RWPE2 (cell line): Measurements from ENCODE around the gene NIN.

ENCODE experiments used
- ATAC-seq: fragments of 200-7000 bp; cut with Tn5 transposase; 3 replicates; pipeline ENCODE4 v1.9.1; 2021; ENCODE audit warnings: low read depth
- DNase-seq: peaks from one replicate; pipeline ENCODE4 v3.0.0-alpha.2; 2020; ENCODE audit warnings: low spot score
- H3K27ac ChIP-seq: fragments of 450-650 bp; 2 replicates; pipeline ENCODE4 v1.5.1; 2017; ENCODE audit warnings: mild to moderate bottlenecking; ENCODE audit not compliant: poor library complexity, severe bottlenecking
- H3K27me3 ChIP-seq: fragments of 250-450 bp; sonication (Bioruptor Pico); 2 replicates; pipeline ENCODE4 v1.5.1; 2021; ENCODE audit warnings: mild to moderate bottlenecking, moderate library complexity; ENCODE audit not compliant: insufficient read depth, poor library complexity, severe bottlenecking
- H3K36me3 ChIP-seq: fragments of 250-450 bp; sonication (Bioruptor Pico); 2 replicates; pipeline ENCODE4 v1.5.1; 2020; ENCODE audit warnings: low read depth, mild to moderate bottlenecking, moderate library complexity
- H3K4me1 ChIP-seq: fragments of 250-450 bp; sonication (Bioruptor Pico); 2 replicates; pipeline ENCODE4 v1.5.1; 2021; ENCODE audit warnings: mild to moderate bottlenecking, moderate library complexity; ENCODE audit not compliant: insufficient read depth, poor library complexity, severe bottlenecking
- H3K4me3 ChIP-seq: fragments of 250-450 bp; sonication (Bioruptor Pico); 2 replicates; pipeline ENCODE4 v1.5.1; 2021; ENCODE audit warnings: mild to moderate bottlenecking, moderate library complexity; ENCODE audit not compliant: severe bottlenecking
- H3K9me3 ChIP-seq: fragments of 250-450 bp; sonication (Bioruptor Pico); 2 replicates; pipeline ENCODE4 v1.5.1; 2021; ENCODE audit warnings: mild to moderate bottlenecking, moderate library complexity; ENCODE audit not compliant: severe bottlenecking
- TF ChIP-seq, protein P1 (sequence below): fragments of 450-650 bp; IDR thresholded peaks from one replicate; pipeline ENCODE4 v1.5.1; 2017; ENCODE audit warnings: mild to moderate bottlenecking, moderate library complexity; ENCODE audit not compliant: poor library complexity, severe bottlenecking

NIN gene

DNA sequence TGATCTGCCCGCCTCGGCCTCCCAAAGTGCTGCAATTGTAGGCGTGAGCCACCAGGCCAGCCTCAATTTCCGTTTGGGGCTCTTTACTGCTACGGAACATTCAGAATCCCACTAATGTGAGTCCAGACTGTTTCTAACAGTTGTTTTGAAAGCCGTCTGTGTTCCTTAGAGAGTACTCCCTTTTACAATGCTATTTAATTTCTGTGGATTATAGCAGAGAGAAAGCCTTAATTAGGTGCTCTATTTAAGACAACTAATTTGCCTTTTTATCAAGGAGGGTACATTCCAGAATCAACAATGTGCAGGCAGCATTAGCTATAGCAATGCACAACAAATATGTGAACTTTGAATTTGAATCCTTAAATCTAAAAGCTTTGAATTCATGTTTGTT lies 160.1 kb downstream of the NIN start:
- TF ChIP-seq, protein P1, sequence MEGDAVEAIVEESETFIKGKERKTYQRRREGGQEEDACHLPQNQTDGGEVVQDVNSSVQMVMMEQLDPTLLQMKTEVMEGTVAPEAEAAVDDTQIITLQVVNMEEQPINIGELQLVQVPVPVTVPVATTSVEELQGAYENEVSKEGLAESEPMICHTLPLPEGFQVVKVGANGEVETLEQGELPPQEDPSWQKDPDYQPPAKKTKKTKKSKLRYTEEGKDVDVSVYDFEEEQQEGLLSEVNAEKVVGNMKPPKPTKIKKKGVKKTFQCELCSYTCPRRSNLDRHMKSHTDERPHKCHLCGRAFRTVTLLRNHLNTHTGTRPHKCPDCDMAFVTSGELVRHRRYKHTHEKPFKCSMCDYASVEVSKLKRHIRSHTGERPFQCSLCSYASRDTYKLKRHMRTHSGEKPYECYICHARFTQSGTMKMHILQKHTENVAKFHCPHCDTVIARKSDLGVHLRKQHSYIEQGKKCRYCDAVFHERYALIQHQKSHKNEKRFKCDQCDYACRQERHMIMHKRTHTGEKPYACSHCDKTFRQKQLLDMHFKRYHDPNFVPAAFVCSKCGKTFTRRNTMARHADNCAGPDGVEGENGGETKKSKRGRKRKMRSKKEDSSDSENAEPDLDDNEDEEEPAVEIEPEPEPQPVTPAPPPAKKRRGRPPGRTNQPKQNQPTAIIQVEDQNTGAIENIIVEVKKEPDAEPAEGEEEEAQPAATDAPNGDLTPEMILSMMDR: no peak
- Histone ChIP-seq H3K9me3 (no peaks in the 10 kb centered on the region), H3K4me1 (peaks cover 27% of the 10 kb centered on the region), H3K36me3 (0 out of 2 replicates have a peak, but pooled peaks cover 6% of the 10 kb centered on the region), H3K27ac (peak overlapping the region; percentile 88), H3K27me3 (no peaks in the 10 kb centered on the region), H3K4me3 (no peak overlapping the region)
- DNase-seq (no peak), ATAC-seq (no peak)

DNA sequence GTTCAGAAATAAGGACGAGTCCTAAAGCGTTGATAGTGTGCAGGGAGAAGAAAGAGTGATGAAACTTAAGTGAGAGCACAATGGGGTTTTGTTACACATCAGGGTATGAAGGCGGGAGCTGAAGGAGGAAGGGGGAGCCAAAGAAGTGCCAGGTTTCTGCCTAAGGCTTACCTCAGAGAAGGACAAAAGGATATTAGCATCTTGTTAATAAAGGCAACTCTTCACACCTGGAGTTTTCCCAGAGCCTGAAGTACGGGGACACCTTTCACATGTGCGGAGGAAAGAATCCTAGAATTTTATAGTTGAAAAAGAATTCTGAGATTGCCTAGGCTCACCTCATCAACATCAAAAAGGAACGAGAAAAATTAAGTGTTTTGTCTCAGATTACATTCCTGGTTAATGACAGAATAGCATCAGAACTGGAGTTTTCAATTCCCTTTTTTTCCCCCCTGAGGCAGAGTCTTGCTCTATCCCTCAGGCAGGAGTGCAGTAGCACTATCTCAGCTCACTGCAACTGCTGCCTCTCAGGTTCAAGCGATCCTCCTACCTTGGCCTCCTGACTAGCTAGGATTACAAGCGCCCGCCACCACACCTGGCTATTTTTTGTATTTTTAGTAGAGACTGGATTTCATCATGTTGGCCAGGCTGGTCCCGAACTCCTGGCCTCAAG lies 160.6 kb downstream of the NIN start:
- Histone ChIP-seq H3K4me3 (no peak overlapping the region), H3K4me1 (peaks cover 24% of the 10 kb centered on the region), H3K36me3 (peaks cover 10% of the 10 kb centered on the region), H3K27ac (peak overlapping the region; percentile 88), H3K27me3 (no peaks in the 10 kb centered on the region), H3K9me3 (no peaks in the 10 kb centered on the region)
- peak; percentile 4; the same call in 1 of the 3 replicates for ATAC-seq
- TF ChIP-seq, protein P1: no peak
- DNase-seq: no peak
